Glutamatergic neuron (in vitro differentiated cells): ENCODE results near the gene SPI1. TPM values are rescaled to one million over a fixed set of nuclear protein-coding genes. Genes with fewer than 3 reads are reported as not detected.
A peak's percentile ranks its signal among the peaks of the same experiment; 100 is the strongest.

Experiments used
- DNase-seq: peaks from one replicate; pipeline ENCODE4 v3.0.0; 2022
- H3K27ac Mint-ChIP-seq: one replicate; pipeline ENCODE4 v1.8.0; 2020; ENCODE audit warnings: mild to moderate bottlenecking, mixed read lengths, inconsistent platforms; ENCODE audit not compliant: unreplicated experiment
- H3K27me3 Mint-ChIP-seq: one replicate; pipeline ENCODE4 v1.8.0; 2020; ENCODE audit warnings: mild to moderate bottlenecking, moderate library complexity, mixed read lengths, inconsistent platforms; ENCODE audit not compliant: unreplicated experiment
- H3K36me3 Mint-ChIP-seq: one replicate; pipeline ENCODE4 v1.8.0; 2020; ENCODE audit warnings: mild to moderate bottlenecking, mixed read lengths, inconsistent platforms; ENCODE audit not compliant: unreplicated experiment
- H3K4me1 Mint-ChIP-seq: one replicate; pipeline ENCODE4 v1.8.0; 2020; ENCODE audit warnings: mild to moderate bottlenecking, low read depth, mixed read lengths, inconsistent platforms; ENCODE audit not compliant: unreplicated experiment
- H3K4me3 Mint-ChIP-seq: one replicate; pipeline ENCODE4 v1.8.0; 2020; ENCODE audit warnings: mild to moderate bottlenecking, mixed read lengths, inconsistent platforms; ENCODE audit not compliant: unreplicated experiment
- H3K9me3 Mint-ChIP-seq: one replicate; pipeline ENCODE4 v1.8.0; 2020; ENCODE audit warnings: mild to moderate bottlenecking, moderate library complexity, mixed read lengths, inconsistent platforms; ENCODE audit not compliant: unreplicated experiment
- CTCF ChIP-seq: fragments of 200-600 bp; sonication (generic); IDR thresholded peaks from one replicate; pipeline ENCODE4 v1.5.0; 2021; ENCODE audit not compliant: partially characterized antibody, unreplicated experiment
- microRNA-seq: library from miRNA; unstranded; fragments of <30 nt; microRNA quantifications from one replicate; pipeline ENCODE4, GENCODE V29; 2020; ENCODE audit not compliant: unreplicated experiment
- total RNA-seq: library from RNA; stranded (reverse); fragmentation: NEBNext Ultra II Directional; extraction: Animal tissue kit (Norgen Biotek cat#: 25700); gene quantifications from one replicate; pipeline ENCODE4 v1.2.1, GENCODE V29; 2021; ENCODE audit not compliant: unreplicated experiment

SPI1 gene
- total RNA-seq, 1 donor from 2014 or later, result not detected

GRCh38 chr11:47306484-47306844 is 71.9 kb downstream of the SPI1 start:
- peaks cover 8% of the 10 kb centered on the region for H3K9me3 Mint-ChIP-seq
- peaks cover 21% of the 10 kb centered on the region for H3K36me3 Mint-ChIP-seq
- peaks cover 20% of the 10 kb centered on the region for H3K4me1 Mint-ChIP-seq

GRCh38 chr11:47305734-47306483 is 72.4 kb downstream of the SPI1 start:
- Mint-ChIP-seq H3K4me1 (peaks cover 20% of the 10 kb centered on the region), H3K27me3 (peaks cover 3% of the 10 kb centered on the region), H3K4me3 (no peak overlapping the region), H3K27ac (peak overlapping the region; percentile 84), H3K9me3 (peaks cover 11% of the 10 kb centered on the region), H3K36me3 (peaks cover 24% of the 10 kb centered on the region)
- TF ChIP-seq CTCF, result no peak
- DNase-seq, result peak; percentile 65

More at GRCh38 chr11:47306484-47306844, 71.9 kb downstream of the SPI1 start:
- Mint-ChIP-seq H3K4me3 (peak overlapping the region; percentile 16), H3K27me3 (peaks cover 3% of the 10 kb centered on the region), H3K27ac (peak overlapping the region; percentile 84)
- no peak for TF ChIP-seq CTCF
- no peak for DNase-seq

Small RNA genes within 50 kb of the gene (microRNA-seq; reads per million reads assigned to microRNA genes)
- gene MIR4487, result not detected

Other genes with a start within 250 kb of the SPI1 start
- 119 TPM for gene ARFGAP2, start 201.7 kb downstream of the SPI1 start, total RNA-seq
- 2.2 TPM for gene PACSIN3, start 192.1 kb downstream of the SPI1 start, total RNA-seq
- 12.6 TPM for gene DDB2, start 163.6 kb downstream of the SPI1 start, total RNA-seq
- gene ACP2, start 129.7 kb downstream of the SPI1 start, total RNA-seq, result 44.3 TPM
- 10.5 TPM for gene NR1H3, start 120.6 kb downstream of the SPI1 start, total RNA-seq
- 115 TPM for gene MADD, start 108.4 kb downstream of the SPI1 start, total RNA-seq
- gene MYBPC3, start 25.8 kb downstream of the SPI1 start, total RNA-seq, result not detected
- gene SLC39A13, start 30.0 kb upstream of the SPI1 start, total RNA-seq, result 60.0 TPM
- gene PSMC3, start 47.9 kb upstream of the SPI1 start, total RNA-seq, result 112 TPM
- gene RAPSN, start 70.6 kb upstream of the SPI1 start, total RNA-seq, result 0.54 TPM
- 261 TPM for gene CELF1, start 174.6 kb upstream of the SPI1 start, total RNA-seq
- 27.5 TPM for gene PTPMT1, start 187.1 kb upstream of the SPI1 start, total RNA-seq
- gene KBTBD4, start 200.4 kb upstream of the SPI1 start, total RNA-seq, result 11.1 TPM
- 122 TPM for gene NDUFS3, start 200.5 kb upstream of the SPI1 start, total RNA-seq
- not detected for gene FAM180B, start 208.1 kb upstream of the SPI1 start, total RNA-seq
- 7.0 TPM for gene C1QTNF4, start 215.9 kb upstream of the SPI1 start, total RNA-seq